PC-9 (cell line): ENCODE measurements around the gene MESP1. TPM values are rescaled to one million over a fixed set of nuclear protein-coding genes. Genes with fewer than 3 reads are reported as not detected.

Experiments
- BruUV-seq: library from RNA; stranded (reverse); fragments of 400-500 nt; replicated peaks from 2 replicates; lab custom pipeline; 2021; lab: Mats Ljungman, UMichigan
- CTCF ChIA-PET: fragments of 300-600 bp; sonication (Branson Sonifier 250); formaldehyde crosslinking; loops from one replicate; lab custom pipeline; 2022; ENCODE audit warnings: antibody characterized with exemption; lab: Charles Lee
- POLR2A ChIA-PET: fragments of 300-600 bp; sonication (Branson Sonifier 250); formaldehyde crosslinking; loops from one replicate; lab custom pipeline; 2022; ENCODE audit warnings: antibody characterized with exemption; ENCODE audit not compliant: unreplicated experiment; lab: Charles Lee
- DNase-seq, 2 experiments: peaks; one replicate each; pipeline versions ENCODE4 v3.0.0 to v3.0.0-alpha.2; 2015 to 2022; ENCODE audit warnings: mixed read lengths in 1 of 2
- H2AFZ ChIP-seq: fragments of 200-600 bp; sonication (generic); 2 replicates; pipeline ENCODE4 v1.8.1; 2017; ENCODE audit warnings: antibody characterized with exemption
- H3F3A ChIP-seq: fragments of 200-600 bp; sonication (generic); 2 replicates; pipeline ENCODE4 v1.8.1; 2017; ENCODE audit warnings: antibody characterized with exemption, mild to moderate bottlenecking, low read depth; ENCODE audit not compliant: insufficient read depth
- H3K27ac ChIP-seq: fragments of 200-600 bp; sonication (generic); 2 replicates; pipeline ENCODE4 v1.6.1; 2016; ENCODE audit warnings: mixed run types
- H3K27me3 ChIP-seq: fragments of 200-600 bp; sonication (generic); 2 replicates; pipeline ENCODE4 v1.6.1; 2016; ENCODE audit warnings: low read depth, mixed run types; ENCODE audit not compliant: insufficient read depth
- H3K36me3 ChIP-seq: fragments of 200-600 bp; sonication (generic); 2 replicates; pipeline ENCODE4 v1.6.1; 2016; ENCODE audit warnings: low read depth, mixed run types
- H3K4me1 ChIP-seq: fragments of 200-600 bp; sonication (generic); replicated peaks from 2 replicates; pipeline ENCODE4 v1.6.1; 2016; ENCODE audit warnings: mixed run types; ENCODE audit not compliant: insufficient read depth
- H3K4me2 ChIP-seq: fragments of 200-600 bp; sonication (generic); 2 replicates; pipeline ENCODE4 v1.6.1; 2017; ENCODE audit warnings: mixed run types
- H3K4me3 ChIP-seq: fragments of 200-600 bp; sonication (generic); 2 replicates; pipeline ENCODE4 v1.6.1; 2016; ENCODE audit warnings: mixed run types
- H3K79me2 ChIP-seq: fragments of 200-600 bp; sonication (generic); 2 replicates; pipeline ENCODE4 v1.6.1; 2017; ENCODE audit warnings: low read depth, mixed run types
- H3K9me2 ChIP-seq: fragments of 200-600 bp; sonication (generic); 2 replicates; pipeline ENCODE4 v1.8.1; 2017; ENCODE audit warnings: mild to moderate bottlenecking; ENCODE audit not compliant: insufficient read depth
- H3K9me3 ChIP-seq: fragments of 200-600 bp; sonication (generic); 2 replicates; pipeline ENCODE4 v1.8.1; 2016; ENCODE audit warnings: low read depth; ENCODE audit not compliant: insufficient read depth
- H4K20me1 ChIP-seq: fragments of 200-600 bp; sonication (generic); 2 replicates; pipeline ENCODE4 v1.8.1; 2017; ENCODE audit not compliant: insufficient read depth
- EZH2 ChIP-seq: fragments of 200-600 bp; sonication (generic); IDR thresholded peaks from 2 replicates; pipeline ENCODE4 v1.8.0; 2017; ENCODE audit warnings: antibody characterized with exemption, low read depth
- intact Hi-C: fragments of 100-400 bp; cut with micrococcal nuclease; formaldehyde crosslinking; loops from one replicate; pipeline ENCODE4 v1.10.0; 2022; ENCODE audit not compliant: unreplicated experiment
- total RNA-seq: library from RNA; stranded (reverse); gene quantifications from 2 replicates; pipeline ENCODE4 v1.2.3, GENCODE V29; 2021
- TF ChIP-seq, protein P1 (sequence below): fragments of 200-600 bp; sonication (generic); conservative IDR thresholded peaks from 2 replicates; pipeline ENCODE4 v1.6.1; 2017; ENCODE audit warnings: mixed run types, antibody characterized with exemption, mild to moderate bottlenecking, moderate library complexity

MESP1 gene
- total RNA-seq, 1 experiment from 2014 or later: 8.5 TPM

DNA sequence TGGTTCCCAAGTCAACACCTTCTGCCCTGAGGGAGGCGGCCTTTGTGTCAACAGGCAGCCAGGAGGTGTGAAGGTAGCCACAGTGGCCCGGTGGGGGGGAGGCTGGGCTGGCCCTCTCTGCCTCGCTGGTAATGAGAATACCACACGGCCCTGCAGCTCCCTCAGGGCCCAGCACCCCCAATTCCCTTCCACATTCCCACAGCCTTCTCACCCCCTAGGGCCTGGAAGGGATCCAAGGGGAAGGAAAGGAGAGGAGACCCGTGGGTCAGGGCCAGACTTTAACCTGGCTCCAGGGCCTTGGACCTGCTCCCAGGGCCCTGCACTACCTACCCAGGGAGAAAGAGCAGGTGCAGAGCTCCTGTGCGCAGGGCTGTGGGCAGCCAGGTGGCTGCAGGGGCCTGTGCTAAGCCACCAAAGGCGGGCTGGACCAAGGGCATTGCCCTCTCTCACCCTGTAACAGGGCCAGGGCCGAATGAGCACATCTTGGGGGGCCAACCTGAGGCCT lies 16.4 kb upstream of the MESP1 start:
- Histone ChIP-seq H3K79me2 (no peaks in the 10 kb centered on the region), H3K27ac (peak overlapping the region; percentile 86), H3K9me3 (no peaks in the 10 kb centered on the region), H3K4me2 (peak overlapping the region; percentile 42), H3K27me3 (no peaks in the 10 kb centered on the region), H3K36me3 (no peaks in the 10 kb centered on the region), H3F3A (peaks cover 24% of the 10 kb centered on the region), H2AFZ (no peak overlapping the region), H3K9me2 (peaks cover 4% of the 10 kb centered on the region; the same call in 1 of the 2 replicates), H3K4me1 (peaks cover 72% of the 10 kb centered on the region), H4K20me1 (no peaks in the 10 kb centered on the region), H3K4me3 (no peak overlapping the region)
- peak; percentile 91 to 95 for DNase-seq
- no peak for TF ChIP-seq EZH2
- TF ChIP-seq, protein P1, sequence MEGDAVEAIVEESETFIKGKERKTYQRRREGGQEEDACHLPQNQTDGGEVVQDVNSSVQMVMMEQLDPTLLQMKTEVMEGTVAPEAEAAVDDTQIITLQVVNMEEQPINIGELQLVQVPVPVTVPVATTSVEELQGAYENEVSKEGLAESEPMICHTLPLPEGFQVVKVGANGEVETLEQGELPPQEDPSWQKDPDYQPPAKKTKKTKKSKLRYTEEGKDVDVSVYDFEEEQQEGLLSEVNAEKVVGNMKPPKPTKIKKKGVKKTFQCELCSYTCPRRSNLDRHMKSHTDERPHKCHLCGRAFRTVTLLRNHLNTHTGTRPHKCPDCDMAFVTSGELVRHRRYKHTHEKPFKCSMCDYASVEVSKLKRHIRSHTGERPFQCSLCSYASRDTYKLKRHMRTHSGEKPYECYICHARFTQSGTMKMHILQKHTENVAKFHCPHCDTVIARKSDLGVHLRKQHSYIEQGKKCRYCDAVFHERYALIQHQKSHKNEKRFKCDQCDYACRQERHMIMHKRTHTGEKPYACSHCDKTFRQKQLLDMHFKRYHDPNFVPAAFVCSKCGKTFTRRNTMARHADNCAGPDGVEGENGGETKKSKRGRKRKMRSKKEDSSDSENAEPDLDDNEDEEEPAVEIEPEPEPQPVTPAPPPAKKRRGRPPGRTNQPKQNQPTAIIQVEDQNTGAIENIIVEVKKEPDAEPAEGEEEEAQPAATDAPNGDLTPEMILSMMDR: no peak
- BruUV-seq: no TSS peak
- ChIA-PET POLR2A (interaction anchor here (0.5 to 0.6 kb wide), 2 partner anchors 16 to 89 kb away, joined by 9 to 14 read pairs; no protein-coding TSS in a partner anchor), CTCF (interaction anchor here (0.6 to 1.4 kb wide), 2 partner anchors 44 to 108 kb away, joined by 3 to 6 read pairs; no protein-coding TSS in a partner anchor)
- intact Hi-C loops: no loop called here

- Histone ChIP-seq H3K27ac (peak overlapping the region; percentile 86), H4K20me1 (no peaks in the 10 kb centered on the region), H3K27me3 (no peaks in the 10 kb centered on the region), H2AFZ (no peak overlapping the region), H3K4me3 (no peak overlapping the region), H3K4me2 (peak overlapping the region; percentile 42), H3K4me1 (peaks cover 77% of the 10 kb centered on the region), H3F3A (peaks cover 28% of the 10 kb centered on the region), H3K79me2 (no peaks in the 10 kb centered on the region), H3K36me3 (no peaks in the 10 kb centered on the region), H3K9me2 (peaks cover 4% of the 10 kb centered on the region; the same call in 1 of the 2 replicates), H3K9me3 (no peaks in the 10 kb centered on the region)
- intact Hi-C loops: no loop called here
- ChIA-PET CTCF (interaction anchor here (0.6 to 1.4 kb wide), 3 partner anchors 45 to 605 kb away, joined by 3 to 6 read pairs (median 3); no protein-coding TSS in a partner anchor), POLR2A (interaction anchor here (0.5 to 0.6 kb wide), 2 partner anchors 16 to 90 kb away, joined by 9 to 14 read pairs; no protein-coding TSS in a partner anchor)
- no peak for DNase-seq
- BruUV-seq: no TSS peak
- TF ChIP-seq EZH2: no peak
- TF ChIP-seq, protein P1: no peak
These were observed 15.6 kb upstream of the MESP1 start for GRCh38 chr15:89766357-89767311.

DNA sequence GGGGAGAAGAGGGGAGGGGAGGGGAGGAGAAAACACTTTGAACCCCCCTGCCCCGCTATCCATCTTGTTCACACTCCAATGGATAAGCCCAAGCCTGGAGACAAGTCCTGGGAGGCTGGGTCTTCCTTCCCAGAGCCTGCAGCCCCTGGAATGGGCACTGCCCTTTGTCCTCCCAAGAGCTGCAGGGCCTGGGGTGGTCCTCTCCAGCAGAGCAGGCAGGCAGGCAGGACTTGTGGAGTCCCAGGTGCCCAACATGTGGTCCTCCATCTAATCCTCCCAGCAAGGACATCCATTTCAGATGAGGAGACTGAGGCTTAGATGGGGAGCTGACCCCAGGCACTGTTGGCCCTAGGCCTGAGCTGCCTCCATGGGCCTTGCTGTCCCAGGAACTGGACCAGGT lies 14.6 kb upstream of the MESP1 start:
- Histone ChIP-seq H2AFZ (no peak overlapping the region), H3K4me2 (peak overlapping the region; percentile 42), H4K20me1 (no peaks in the 10 kb centered on the region), H3K79me2 (no peaks in the 10 kb centered on the region), H3K4me1 (peaks cover 81% of the 10 kb centered on the region), H3K36me3 (no peaks in the 10 kb centered on the region), H3K4me3 (no peak overlapping the region), H3F3A (peaks cover 34% of the 10 kb centered on the region), H3K27me3 (no peaks in the 10 kb centered on the region), H3K9me2 (peaks cover 4% of the 10 kb centered on the region; the same call in 1 of the 2 replicates), H3K27ac (peak overlapping the region; percentile 86; the same call in 1 of the 2 replicates), H3K9me3 (no peaks in the 10 kb centered on the region)
- TF ChIP-seq, protein P1: no peak
- TF ChIP-seq EZH2: no peak
- ChIA-PET POLR2A (no interaction called here), CTCF (interaction anchor here (0.6 kb wide), 1 partner anchor 606 kb away, joined by 3 read pairs; no protein-coding TSS in a partner anchor)
- no peak for DNase-seq
- intact Hi-C loops: no loop called here
- BruUV-seq: no TSS peak
